HG02973 (cell line): ENCODE results near the gene ZNF865.

Source experiments
- ATAC-seq: cut with Tn5 transposase; IDR thresholded peaks from one replicate; pipeline ENCODE4 v1.9.1; 2021; ENCODE audit warnings: moderate library complexity; ENCODE audit not compliant: unreplicated experiment

The ZNF865 gene

DNA sequence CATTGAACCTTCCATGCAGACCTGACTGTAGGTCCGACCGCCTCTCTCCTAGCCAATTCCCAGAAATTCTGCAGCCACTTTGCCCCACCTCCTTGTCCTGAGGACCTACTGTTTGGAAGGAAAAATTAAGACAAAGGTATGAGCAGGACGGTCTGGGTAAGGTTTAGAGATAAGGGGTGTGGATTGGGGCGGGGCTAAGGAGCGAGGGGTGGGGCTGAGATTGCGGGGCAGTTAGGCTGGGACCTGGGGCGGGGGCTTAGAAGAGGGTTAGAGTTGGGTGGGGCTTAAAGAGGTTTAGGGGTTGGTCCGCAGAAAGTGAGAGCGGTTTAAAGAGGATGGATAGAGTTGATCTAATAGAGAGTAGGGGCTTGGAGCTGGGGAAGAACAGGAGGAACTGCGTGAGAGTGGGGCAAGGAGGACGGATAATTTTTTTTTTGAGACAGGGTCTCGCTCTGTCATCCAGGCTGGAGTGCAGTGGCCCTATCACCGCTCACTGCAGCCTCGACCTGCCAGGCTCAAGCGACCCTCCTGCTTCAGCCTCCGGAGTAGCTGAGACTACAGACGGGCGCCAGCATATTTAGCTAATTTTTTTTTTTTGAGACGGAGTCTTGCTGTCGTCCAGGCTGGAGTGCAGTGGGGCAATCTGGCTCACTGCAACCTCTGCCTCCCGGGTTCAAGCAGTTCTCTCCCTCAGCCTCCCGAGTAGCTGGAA is 1.7 kb upstream of the ZNF865 start:
- no peak for ATAC-seq

GRCh38 chr19:55605207-55605636 is 225 bp upstream of the ZNF865 start:
- ATAC-seq, result peak; percentile 55

GRCh38 chr19:55606471-55606787 is 982 bp downstream of the ZNF865 start:
- no peak for ATAC-seq

DNA sequence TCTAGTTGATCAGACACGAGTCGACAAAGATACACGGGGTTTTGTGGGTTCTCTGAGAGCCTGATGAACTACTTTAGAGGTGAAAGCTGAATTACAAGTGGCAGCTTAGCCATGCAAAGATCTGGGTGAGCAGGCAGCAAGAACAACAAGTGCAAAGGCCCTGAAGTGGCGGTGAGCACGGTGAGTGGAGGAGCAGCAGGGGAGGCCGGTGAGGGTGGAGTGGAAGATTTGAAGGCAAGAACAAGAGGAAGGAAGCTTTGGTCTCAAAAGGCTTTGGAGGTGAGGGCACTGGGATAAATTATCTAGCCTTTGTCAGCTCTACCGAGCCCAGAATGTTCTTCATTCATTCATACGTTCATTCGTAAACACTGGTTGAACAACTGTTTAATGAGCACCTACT is 1.4 kb downstream of the ZNF865 start:
- no peak for ATAC-seq

GRCh38 chr19:55609326-55609725 is 3.9 kb downstream of the ZNF865 start:
- no peak for ATAC-seq

GRCh38 chr19:55611300-55611982 is 6.0 kb downstream of the ZNF865 start:
- no peak for ATAC-seq

GRCh38 chr19:55611983-55612645 is 6.7 kb downstream of the ZNF865 start:
- ATAC-seq, result no peak

DNA sequence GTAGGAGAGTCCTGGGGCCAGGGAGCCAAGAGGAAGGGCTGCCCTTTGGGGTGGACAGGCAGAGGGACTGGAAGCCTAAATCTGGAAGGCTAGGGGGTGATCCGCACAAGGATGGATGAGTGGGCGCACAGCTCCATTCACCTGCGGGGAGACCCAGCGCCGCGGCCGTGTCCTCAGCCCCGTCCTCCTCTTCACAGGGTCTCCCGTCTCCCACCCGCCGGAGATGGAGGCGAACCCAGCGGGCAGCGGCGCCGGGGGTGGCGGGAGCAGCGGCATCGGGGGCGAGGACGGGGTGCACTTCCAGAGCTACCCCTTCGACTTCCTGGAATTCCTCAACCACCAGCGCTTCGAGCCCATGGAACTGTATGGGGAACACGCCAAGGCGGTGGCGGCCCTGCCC is 7.9 kb downstream of the ZNF865 start:
- ATAC-seq, result no peak

DNA sequence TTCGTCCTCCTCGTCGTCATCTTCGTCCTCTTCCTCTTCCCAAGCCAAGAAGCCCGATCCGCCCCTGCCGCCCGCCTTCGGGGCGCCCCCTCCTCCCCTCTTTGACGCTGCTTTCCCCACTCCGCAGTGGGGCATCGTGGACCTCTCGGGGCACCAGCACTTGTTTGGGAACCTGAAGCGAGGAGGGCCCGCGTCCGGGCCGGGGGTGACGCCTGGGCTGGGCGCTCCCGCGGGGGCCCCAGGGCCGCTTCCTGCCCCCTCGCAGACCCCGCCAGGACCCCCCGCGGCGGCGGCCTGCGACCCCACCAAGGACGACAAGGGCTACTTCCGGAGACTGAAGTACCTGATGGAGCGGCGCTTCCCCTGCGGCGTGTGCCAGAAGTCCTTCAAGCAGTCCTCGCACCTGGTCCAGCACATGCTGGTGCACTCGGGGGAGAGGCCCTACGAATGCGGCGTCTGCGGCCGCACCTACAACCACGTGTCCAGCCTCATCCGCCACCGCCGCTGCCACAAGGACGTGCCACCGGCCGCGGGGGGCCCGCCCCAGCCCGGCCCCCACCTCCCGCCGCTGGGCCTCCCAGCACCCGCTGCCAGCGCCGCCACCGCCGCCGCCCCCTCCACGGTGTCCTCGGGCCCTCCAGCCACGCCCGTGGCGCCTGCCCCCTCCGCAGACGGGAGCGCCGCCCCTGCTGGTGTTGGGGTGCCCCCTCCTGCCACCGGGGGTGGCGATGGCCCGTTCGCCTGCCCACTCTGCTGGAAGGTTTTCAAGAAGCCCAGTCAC is 8.7 kb downstream of the ZNF865 start:
- ATAC-seq, result no peak

DNA sequence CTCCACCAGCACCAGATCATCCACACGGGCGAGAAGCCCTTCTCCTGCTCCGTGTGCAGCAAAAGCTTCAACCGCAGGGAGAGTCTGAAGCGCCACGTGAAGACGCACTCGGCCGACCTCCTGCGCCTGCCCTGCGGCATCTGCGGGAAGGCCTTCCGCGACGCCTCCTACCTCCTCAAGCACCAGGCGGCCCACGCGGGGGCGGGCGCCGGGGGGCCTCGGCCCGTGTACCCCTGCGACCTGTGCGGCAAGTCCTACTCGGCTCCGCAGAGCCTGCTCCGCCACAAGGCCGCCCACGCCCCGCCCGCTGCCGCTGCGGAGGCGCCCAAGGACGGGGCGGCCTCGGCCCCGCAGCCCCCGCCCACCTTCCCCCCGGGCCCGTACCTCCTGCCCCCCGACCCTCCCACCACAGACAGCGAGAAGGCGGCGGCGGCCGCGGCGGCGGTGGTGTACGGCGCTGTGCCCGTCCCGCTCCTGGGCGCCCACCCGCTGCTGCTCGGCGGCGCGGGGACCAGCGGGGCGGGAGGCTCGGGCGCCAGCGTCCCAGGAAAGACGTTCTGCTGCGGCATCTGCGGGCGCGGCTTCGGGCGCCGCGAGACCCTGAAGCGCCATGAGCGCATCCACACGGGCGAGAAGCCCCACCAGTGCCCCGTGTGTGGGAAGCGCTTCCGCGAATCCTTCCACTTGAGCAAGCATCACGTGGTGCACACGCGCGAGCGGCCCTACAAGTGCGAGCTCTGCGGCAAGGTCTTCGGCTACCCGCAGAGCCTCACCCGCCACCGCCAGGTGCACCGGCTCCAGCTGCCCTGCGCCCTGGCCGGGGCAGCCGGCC is 9.5 kb downstream of the ZNF865 start:
- ATAC-seq, result no peak

GRCh38 chr19:55615543-55616394 is 10.3 kb downstream of the ZNF865 start:
- ATAC-seq, result no peak

DNA sequence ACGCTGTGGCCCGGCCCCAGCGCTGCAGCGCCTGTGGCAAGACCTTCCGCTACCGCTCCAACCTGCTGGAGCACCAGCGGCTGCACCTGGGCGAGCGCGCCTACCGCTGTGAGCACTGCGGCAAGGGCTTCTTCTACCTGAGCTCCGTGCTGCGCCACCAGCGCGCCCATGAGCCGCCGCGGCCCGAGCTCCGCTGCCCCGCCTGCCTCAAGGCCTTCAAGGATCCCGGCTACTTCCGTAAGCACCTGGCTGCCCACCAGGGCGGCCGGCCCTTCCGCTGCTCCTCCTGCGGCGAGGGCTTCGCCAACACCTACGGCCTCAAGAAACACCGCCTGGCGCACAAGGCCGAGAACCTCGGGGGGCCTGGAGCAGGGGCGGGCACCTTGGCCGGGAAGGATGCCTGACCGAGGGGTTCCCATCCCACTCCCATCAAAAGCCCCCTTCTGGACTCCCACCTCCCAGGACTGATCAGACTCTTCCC is 11.0 kb downstream of the ZNF865 start:
- ATAC-seq, result no peak

GRCh38 chr19:55617426-55617825 is 12.0 kb downstream of the ZNF865 start:
- no peak for ATAC-seq

- no peak for ATAC-seq
Observed at GRCh38 chr19:55618426-55618825, 13.0 kb downstream of the ZNF865 start.

DNA sequence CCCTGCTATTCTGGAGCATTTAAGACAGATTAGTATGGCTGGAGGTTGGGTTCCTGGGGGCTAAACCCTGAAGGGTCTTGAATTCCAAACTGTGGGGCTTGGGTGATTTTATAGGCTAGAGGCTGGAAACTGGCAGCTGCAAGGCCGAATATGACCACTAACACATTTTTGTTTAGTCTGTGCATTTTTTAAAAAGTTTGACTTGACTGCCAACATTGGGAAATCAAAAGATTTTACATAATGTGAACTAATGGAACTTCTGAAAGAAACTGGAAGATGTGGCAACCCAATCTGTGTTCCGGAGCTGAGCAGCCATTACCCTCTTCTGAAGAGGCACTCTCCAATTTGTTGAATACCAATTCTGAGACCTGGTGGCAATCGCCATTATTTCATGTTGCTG is 13.8 kb downstream of the ZNF865 start:
- no peak for ATAC-seq

GRCh38 chr19:55620410-55621204 is 15.2 kb downstream of the ZNF865 start:
- ATAC-seq, result no peak

- ATAC-seq, result no peak
Observed at GRCh38 chr19:55621205-55621672, 15.8 kb downstream of the ZNF865 start.

GRCh38 chr19:55621673-55622231 is 16.3 kb downstream of the ZNF865 start:
- ATAC-seq, result no peak
